Stomach (tissue), 9 donors: ENCODE data around the gene MRPS18A. TPM values are rescaled to one million over a fixed set of nuclear protein-coding genes. Genes with fewer than 3 reads are reported as not detected.

Experiments
- DNase-seq, 2 donors: peaks; one replicate each; pipeline versions ENCODE4 v3.0.0 to v3.0.0-alpha.2; 2013 to 2019
- H3K27ac ChIP-seq, 5 donors: fragments of 200-600 bp in 4 of 5; sonication (generic) in 4 of 5; one replicate each; pipeline ENCODE4 v1.5.1; 2013 to 2019; ENCODE audit warnings: mild to moderate bottlenecking in 1 of 5, moderate library complexity in 1 of 5
- H3K27me3 ChIP-seq, 3 donors: fragments of 200-600 bp; sonication (generic); one replicate each; pipeline ENCODE4 v1.5.1; 2017 to 2019; ENCODE audit warnings: mixed run types in 1 of 3
- H3K36me3 ChIP-seq, 4 donors: fragments of 200-600 bp; sonication (generic); 1 replicate in 3 of 4; 2 replicates in 1 of 4; pipeline ENCODE4 v1.5.1; 2016 to 2019
- H3K4me1 ChIP-seq, 4 donors: fragments of 200-600 bp; sonication (generic); one replicate each; pipeline ENCODE4 v1.5.1; 2016 to 2019
- H3K4me3 ChIP-seq, 4 donors: fragments of 200-600 bp; sonication (generic) in 3 of 4; one replicate each; pipeline ENCODE4 v1.5.1; 2016 to 2019; ENCODE audit warnings: mild to moderate bottlenecking in 1 of 4
- H3K9me3 ChIP-seq, 4 donors: fragments of 200-600 bp; sonication (generic); one replicate each; pipeline ENCODE4 v1.5.1; 2016 to 2019
- CTCF ChIP-seq, 7 experiments: fragments of 450-650 bp in 4 of 7; fragments of 200-600 bp in 3 of 7; sonication (generic) in 3 of 7; IDR thresholded peaks; one replicate each; pipeline ENCODE4 v1.5.1; 2016 to 2019; ENCODE audit warnings: antibody characterized with exemption in 7 of 7, control low read depth in 2 of 7, mild to moderate bottlenecking in 1 of 7
- EP300 ChIP-seq: sonication (generic); formaldehyde crosslinking; IDR thresholded peaks from one replicate; pipeline ENCODE4 v1.6.1; 2017; ENCODE audit warnings: antibody characterized with exemption
- POLR2A ChIP-seq, 4 donors: fragments of 450-650 bp; IDR thresholded peaks; one replicate each; pipeline ENCODE4 v1.6.1; 2016; ENCODE audit warnings: antibody characterized with exemption in 4 of 4, control low read depth in 2 of 4, mild to moderate bottlenecking in 1 of 4, moderate library complexity in 1 of 4
- POLR2AphosphoS5 ChIP-seq, 3 donors: sonication (generic); formaldehyde crosslinking; IDR thresholded peaks; one replicate each; pipeline ENCODE4 v1.6.1; 2016; ENCODE audit warnings: antibody characterized with exemption in 3 of 3
- WGBS, 5 donors: extraction: QIAGEN DNeasy Blood & Tissue Kit in 3 of 5; methylation state at CpG; one replicate each; pipeline versions ENCODE4 v1.1.5 to v1.1.7; 2013 to 2018; 5-methylcytosine and 5-hydroxymethylcytosine counted together
- intact Hi-C: fragments of 100-400 bp; cut with DNase I; formaldehyde crosslinking; loops from one replicate; pipeline ENCODE4 v1.15.1; 2023; ENCODE audit warnings: low total_unique reads
- polyA plus RNA-seq, 3 donors: library from polyadenylated mRNA; stranded (reverse); fragments of 200-250 nt; gene quantifications; one replicate each; pipeline ENCODE4 v1.2.3, GENCODE V29; 2013
- total RNA-seq, 5 donors: library from RNA; depleted of rRNA; stranded (reverse); fragments of >200 nt; gene quantifications; one replicate each; pipeline versions ENCODE4 v1.1.0 to v1.2.3, GENCODE V29; 2014 to 2016
- donor health status: healthy with polysubstance abuse.
- donor health status: Bipolar disorder and iron deficiency.
- donor health status: healthy.

Gene MRPS18A
- total and polyA plus RNA-seq, 8 donors: 1.7 to 111 (median 36.9) TPM

GRCh38 chr6:43673444-43674084 is 14.0 kb downstream of the MRPS18A start:
- TF ChIP-seq EP300 (no peak), CTCF (IDR thresholded peaks at IDR 0.05) (no peak), POLR2A (IDR thresholded peaks at IDR 0.05) (no peak), POLR2AphosphoS5 (IDR thresholded peaks at IDR 0.05) (no peak)
- no peaks in the 10 kb centered on the region for H3K9me3 ChIP-seq
- DNase-seq: peak in 1 of 2 donors; percentile 72
- no peaks in the 10 kb centered on the region for H3K27me3 ChIP-seq
- peak overlapping the region in 3 of 5 donors; percentile 20 to 74 (median 42) for H3K27ac ChIP-seq
- H3K36me3 ChIP-seq: peaks cover 65 to 85% (median 84%) of the 10 kb centered on the region in 4 donors
- intact Hi-C loops: no loop called here
- peaks cover 27 to 51% (median 39%) of the 10 kb centered on the region in 4 donors for H3K4me1 ChIP-seq
- no peak overlapping the region for H3K4me3 ChIP-seq
- WGBS, 5 donors: 78 to 90% (median 83%) methylated on average over 12 to 15 of the region's 15 CpGs

- Histone ChIP-seq H3K27me3 (no peaks in the 10 kb centered on the region), H3K4me1 (peaks cover 42 to 66% (median 54%) of the 10 kb centered on the region in 4 donors), H3K36me3 (peaks cover 50 to 70% (median 68%) of the 10 kb centered on the region in 4 donors)
Observed at GRCh38 chr6:43671801-43672690, 15.5 kb downstream of the MRPS18A start.

GRCh38 chr6:43671011-43671800 is 16.4 kb downstream of the MRPS18A start:
- Histone ChIP-seq H3K4me1 (peaks cover 42 to 69% (median 56%) of the 10 kb centered on the region in 4 donors), H3K27ac (peak overlapping the region; percentile 4 to 74 (median 53)), H3K27me3 (no peaks in the 10 kb centered on the region), H3K4me3 (no peak overlapping the region), H3K9me3 (no peaks in the 10 kb centered on the region), H3K36me3 (peaks cover 42 to 61% (median 60%) of the 10 kb centered on the region in 4 donors)
- WGBS, 5 donors: 90 to 95% (median 93%) methylated on average over 7 to 8 of the region's 8 CpGs
- TF ChIP-seq EP300: no peak
- no peak for DNase-seq
- intact Hi-C loops: no loop called here

More at GRCh38 chr6:43671801-43672690, 15.5 kb downstream of the MRPS18A start:
- no peak overlapping the region for H3K4me3 ChIP-seq
- WGBS, 5 donors: 63 to 73% (median 70%) methylated on average over 14 to 16 of the region's 16 CpGs
- H3K27ac ChIP-seq: peak overlapping the region; percentile 4 to 74 (median 53)
- DNase-seq: peak; percentile 47 to 67
- H3K9me3 ChIP-seq: no peaks in the 10 kb centered on the region
- intact Hi-C loops: no loop called here
- TF ChIP-seq EP300 (no peak), POLR2A (IDR thresholded peaks at IDR 0.05) (no peak), CTCF (IDR thresholded peaks at IDR 0.05) (no peak), POLR2AphosphoS5 (IDR thresholded peaks at IDR 0.05) (peak in 2 of 3 donors; percentile 28 to 46)

- intact Hi-C loops: no loop called here
Observed at GRCh38 chr6:43670623-43670986, 17.0 kb downstream of the MRPS18A start.

More at GRCh38 chr6:43670623-43670986, 17.0 kb downstream of the MRPS18A start:
- DNase-seq: no peak
- Histone ChIP-seq H3K9me3 (no peaks in the 10 kb centered on the region), H3K4me1 (peaks cover 42 to 69% (median 56%) of the 10 kb centered on the region in 4 donors), H3K27ac (peak overlapping the region in 3 of 5 donors; percentile 10 to 74 (median 40)), H3K4me3 (no peak overlapping the region), H3K36me3 (peaks cover 36 to 55% (median 54%) of the 10 kb centered on the region in 4 donors), H3K27me3 (no peaks in the 10 kb centered on the region)
- TF ChIP-seq EP300 (no peak), POLR2A (IDR thresholded peaks at IDR 0.05) (no peak), CTCF (IDR thresholded peaks at IDR 0.05) (no peak), POLR2AphosphoS5 (IDR thresholded peaks at IDR 0.05) (no peak)
- 95 to 98% (median 97%) methylated on average over 5 to 6 of the region's 6 CpGs for WGBS, 5 donors
